Astrocyte (in vitro differentiated cells and primary cell): ENCODE measurements around the gene ULBP1. TPM values are rescaled to one million over a fixed set of nuclear protein-coding genes. Genes with fewer than 3 reads are reported as not detected.
"Not testable (repeated sequence)": the region's sequence is repeated elsewhere in the genome, so short reads cannot be mapped to it uniquely, and the experiment has no call there.

Source experiments
- DNase-seq: peaks from one replicate; pipeline ENCODE4 v3.0.0-alpha.2; 2010; ENCODE audit warnings: low read depth
- FAIRE-seq: peaks from 2 replicates; lab custom pipeline; 2011; peaks lifted over from hg19 to GRCh38; lab: Jason Lieb, UNC
- H2AFZ ChIP-seq: 2 replicates; pipeline ENCODE4 v1.6.0; 2012; ENCODE audit warnings: low read depth, low read length, inconsistent platforms
- H3K27ac ChIP-seq: 2 replicates; pipeline ENCODE4 v1.5.1; 2011; ENCODE audit warnings: low read depth, low read length, inconsistent platforms
- H3K27me3 ChIP-seq: 2 replicates; pipeline ENCODE4 v1.6.0; 2011; ENCODE audit warnings: low read length, inconsistent platforms; ENCODE audit not compliant: insufficient read depth
- H3K36me3 ChIP-seq: 2 replicates; pipeline ENCODE4 v1.5.1; 2011; ENCODE audit warnings: low read length, inconsistent platforms; ENCODE audit not compliant: insufficient read depth
- H3K4me1 ChIP-seq: 2 replicates; pipeline ENCODE4 v1.5.1; 2011; ENCODE audit warnings: low read length, inconsistent platforms; ENCODE audit not compliant: insufficient read depth
- H3K4me2 ChIP-seq: 2 replicates; pipeline ENCODE4 v1.6.0; 2012; ENCODE audit warnings: low read length, inconsistent platforms
- H3K4me3 ChIP-seq: 2 replicates; pipeline ENCODE4 v1.5.1; 2011; ENCODE audit warnings: low read depth, mild to moderate bottlenecking, low read length, inconsistent platforms; ENCODE audit not compliant: insufficient read depth
- H3K79me2 ChIP-seq: 2 replicates; pipeline ENCODE4 v1.6.0; 2012; ENCODE audit warnings: mild to moderate bottlenecking, low read length, inconsistent platforms; ENCODE audit not compliant: insufficient read depth
- H3K9ac ChIP-seq: 2 replicates; pipeline ENCODE4 v1.6.0; 2012; ENCODE audit warnings: mild to moderate bottlenecking, low read length, inconsistent platforms
- H3K9me3 ChIP-seq: 2 replicates; pipeline ENCODE4 v1.5.1; 2012; ENCODE audit warnings: low read depth, mild to moderate bottlenecking, low read length, inconsistent platforms; ENCODE audit not compliant: insufficient read depth
- H4K20me1 ChIP-seq: 2 replicates; pipeline ENCODE4 v1.6.0; 2012; ENCODE audit warnings: low read length, inconsistent platforms; ENCODE audit not compliant: insufficient read depth
- H3K27ac Mint-ChIP-seq: one replicate; pipeline ENCODE4 v1.8.0; 2021; ENCODE audit warnings: mild to moderate bottlenecking, mixed read lengths; ENCODE audit not compliant: unreplicated experiment
- H3K27me3 Mint-ChIP-seq: one replicate; pipeline ENCODE4 v1.8.0; 2021; ENCODE audit warnings: low read depth, mixed read lengths; ENCODE audit not compliant: unreplicated experiment
- H3K36me3 Mint-ChIP-seq: one replicate; pipeline ENCODE4 v1.8.0; 2021; ENCODE audit warnings: low read depth, mixed read lengths; ENCODE audit not compliant: unreplicated experiment
- H3K4me1 Mint-ChIP-seq: one replicate; pipeline ENCODE4 v1.8.0; 2021; ENCODE audit warnings: low read depth, mixed read lengths; ENCODE audit not compliant: unreplicated experiment
- H3K4me3 Mint-ChIP-seq: one replicate; pipeline ENCODE4 v1.8.0; 2021; ENCODE audit warnings: mild to moderate bottlenecking, moderate library complexity, mixed read lengths; ENCODE audit not compliant: unreplicated experiment
- H3K9me3 Mint-ChIP-seq: one replicate; pipeline ENCODE4 v1.8.0; 2021; ENCODE audit warnings: mild to moderate bottlenecking, mixed read lengths; ENCODE audit not compliant: unreplicated experiment
- CTCF ChIP-seq: IDR thresholded peaks from 2 replicates; pipeline ENCODE4 v1.5.1; 2011; ENCODE audit warnings: low read depth, mild to moderate bottlenecking, inconsistent platforms, low read length, moderate library complexity; ENCODE audit not compliant: insufficient read depth
- EZH2 ChIP-seq: IDR thresholded peaks from 2 replicates; pipeline ENCODE4 v1.6.1; 2012; ENCODE audit warnings: mild to moderate bottlenecking, low read length, inconsistent platforms; ENCODE audit not compliant: insufficient read depth
- total RNA-seq: library from RNA; stranded (reverse); gene quantifications from 2 replicates; pipeline ENCODE4 v1.2.1, GENCODE V29; 2021

Gene ULBP1
- total RNA-seq, 1 donor from 2014 or later = 7.4 TPM

- H3K27me3 ChIP-seq = peaks cover 40% of the 10 kb centered on the region
- H3K4me1 ChIP-seq, FAIRE-seq, H3K9me3 ChIP-seq, H3K27ac Mint-ChIP-seq, H3K9ac ChIP-seq, H3K4me2 ChIP-seq, H3K4me1 Mint-ChIP-seq, H3K9me3 Mint-ChIP-seq, H3K36me3 ChIP-seq, H3K36me3 Mint-ChIP-seq, H2AFZ ChIP-seq, H3K4me3 ChIP-seq, H3K79me2 ChIP-seq, H3K27ac ChIP-seq, DNase-seq, H4K20me1 ChIP-seq, H3K4me3 Mint-ChIP-seq: not testable (repeated sequence)
- H3K27me3 Mint-ChIP-seq = peaks cover 79% of the 10 kb centered on the region
Measured at GRCh38 chr6:149958124-149958523, 5.6 kb upstream of the ULBP1 start.

DNA sequence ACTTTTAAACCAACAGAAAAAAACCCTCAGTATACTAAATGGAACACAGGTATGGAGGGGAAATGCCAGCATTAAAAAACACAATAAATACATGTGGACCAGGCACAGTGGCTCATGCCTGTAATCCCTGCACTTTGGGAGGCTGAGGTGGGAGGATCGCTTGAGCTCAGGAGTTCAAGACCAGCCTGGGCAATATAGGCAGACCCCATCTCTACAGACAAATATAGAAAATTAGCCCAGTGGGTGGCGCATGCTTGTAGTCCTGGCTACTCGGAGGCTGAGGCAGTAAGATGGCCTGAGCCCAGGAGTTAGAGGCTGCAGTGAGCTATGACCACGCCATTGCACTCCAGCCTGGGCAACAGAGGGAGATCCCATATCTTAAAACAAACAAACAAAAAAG is 3.9 kb upstream of the ULBP1 start:
- H2AFZ ChIP-seq, H3K4me1 Mint-ChIP-seq: not testable (repeated sequence)
- H3K27me3 Mint-ChIP-seq = peaks cover 83% of the 10 kb centered on the region

GRCh38 chr6:149960488-149960887 is 3.3 kb upstream of the ULBP1 start:
- peaks cover 24% of the 10 kb centered on the region for H3K4me1 ChIP-seq
- FAIRE-seq = no peak

More for the DNA sequence above, 3.9 kb upstream of the ULBP1 start:
- peaks cover 19% of the 10 kb centered on the region for H3K4me1 ChIP-seq
- not testable (repeated sequence) for H3K4me3 ChIP-seq, H3K4me3 Mint-ChIP-seq, H3K9me3 Mint-ChIP-seq, FAIRE-seq, H4K20me1 ChIP-seq, H3K79me2 ChIP-seq, H3K36me3 Mint-ChIP-seq, H3K9me3 ChIP-seq, H3K4me2 ChIP-seq, H3K27ac ChIP-seq, H3K27ac Mint-ChIP-seq, H3K9ac ChIP-seq, H3K36me3 ChIP-seq, DNase-seq
- H3K27me3 ChIP-seq = peaks cover 45% of the 10 kb centered on the region

More at GRCh38 chr6:149960488-149960887, 3.3 kb upstream of the ULBP1 start:
- no peak overlapping the region for H2AFZ ChIP-seq
- no peak overlapping the region for H3K27ac ChIP-seq
- no peak overlapping the region for H3K4me3 ChIP-seq
- no peaks in the 10 kb centered on the region for H3K9me3 ChIP-seq
- Mint-ChIP-seq H3K36me3 (peaks cover 3% of the 10 kb centered on the region), H3K9me3 (peaks cover under 1% of the 10 kb centered on the region), H3K4me1 (peaks cover 5% of the 10 kb centered on the region), H3K4me3 (no peak overlapping the region), H3K27ac (no peak overlapping the region), H3K27me3 (peaks cover 83% of the 10 kb centered on the region)
- H4K20me1 ChIP-seq = no peaks in the 10 kb centered on the region
- H3K4me2 ChIP-seq = no peak overlapping the region
- peaks cover 47% of the 10 kb centered on the region for H3K27me3 ChIP-seq
- no peaks in the 10 kb centered on the region for H3K36me3 ChIP-seq
- no peak for TF ChIP-seq CTCF
- no peak for TF ChIP-seq EZH2
- no peak for DNase-seq
- no peaks in the 10 kb centered on the region for H3K79me2 ChIP-seq
- no peak overlapping the region for H3K9ac ChIP-seq
